Measurements from ENCODE around the gene MAP3K3.

Gene MAP3K3

DNA sequence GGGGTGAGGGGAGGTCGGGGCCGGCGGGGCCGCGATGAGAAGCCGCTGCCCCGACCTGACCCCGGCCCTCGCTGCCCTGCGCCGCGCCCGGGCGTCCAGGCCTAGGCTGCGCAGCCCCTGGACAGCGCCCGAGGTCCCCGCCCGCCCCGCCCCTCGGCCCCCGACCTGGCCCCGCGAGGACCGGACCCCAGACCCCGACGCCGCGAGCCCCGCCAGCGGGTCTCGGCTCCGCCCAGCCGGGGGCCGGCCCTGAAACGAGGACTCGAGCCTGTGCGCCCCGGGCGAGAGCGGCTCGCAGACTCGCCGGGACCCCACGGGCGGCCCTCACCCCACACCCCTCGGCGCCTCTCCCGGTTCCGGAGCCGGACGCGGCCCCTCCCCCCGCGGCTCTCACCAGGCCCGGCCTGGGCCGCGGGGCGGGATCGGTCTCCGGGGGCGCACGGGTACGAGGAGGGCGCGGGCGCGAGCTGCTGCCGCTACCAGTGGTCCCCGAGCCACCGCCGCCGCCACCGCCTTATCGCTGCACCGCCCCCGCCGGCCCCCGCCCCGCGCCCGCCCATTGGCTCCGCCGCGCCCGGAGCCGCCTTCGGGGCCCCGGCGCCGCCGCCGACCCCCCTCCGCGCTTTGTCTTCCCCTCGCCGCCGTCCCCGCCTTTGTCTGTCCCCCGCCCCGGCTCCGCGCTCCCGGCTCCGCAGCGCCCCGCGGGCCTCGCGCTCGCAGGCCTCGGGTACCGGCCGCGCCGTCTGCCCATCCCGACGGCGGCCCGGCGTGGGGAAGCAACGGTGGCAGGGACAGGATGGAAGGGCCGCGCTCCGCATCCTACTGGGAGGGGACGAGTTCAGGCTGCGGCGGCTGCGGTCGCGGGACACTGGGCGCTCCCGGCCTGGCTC, 77.7 kb downstream of the MAP3K3 start, which contains the start of gene LIMD2:
Gene LIMD2 (minus strand): TSS at position 488 of the 890 bp plus-strand sequence. CDS start 827 bp downstream, outside the sequence.
- Histone ChIP-seq H3K9ac (peak within 1 kb of the TSS; percentile 83), H3K4me2 (peak within 1 kb of the TSS; percentile 82), H2AFZ (ENCODE audit: low read depth) (peak within 1 kb of the TSS; percentile 64; the same call in 1 of the 2 replicates), H3K4me1 (ENCODE audit: low read depth, poor library complexity, severe bottlenecking) (peaks cover 36% of the 10 kb centered on the region), H4K20me1 (ENCODE audit: insufficient read depth) (no peaks in the 10 kb centered on the region), H3K4me3 (IDR thresholded peaks at IDR 0.05; ENCODE audit: insufficient read depth, low read depth, low read length) (no peak within 1 kb of the TSS), H3K36me3 (ENCODE audit: insufficient read depth) (no peaks in the 10 kb centered on the region), H3K27ac (peak within 1 kb of the TSS; percentile 67), H3K79me2 (ENCODE audit: insufficient read depth, low read depth) (peaks cover 7% of the 10 kb centered on the region), H3K27me3 (ENCODE audit: insufficient read depth, low read depth) (no peaks in the 10 kb centered on the region)
- TF ChIP-seq, protein P1, sequence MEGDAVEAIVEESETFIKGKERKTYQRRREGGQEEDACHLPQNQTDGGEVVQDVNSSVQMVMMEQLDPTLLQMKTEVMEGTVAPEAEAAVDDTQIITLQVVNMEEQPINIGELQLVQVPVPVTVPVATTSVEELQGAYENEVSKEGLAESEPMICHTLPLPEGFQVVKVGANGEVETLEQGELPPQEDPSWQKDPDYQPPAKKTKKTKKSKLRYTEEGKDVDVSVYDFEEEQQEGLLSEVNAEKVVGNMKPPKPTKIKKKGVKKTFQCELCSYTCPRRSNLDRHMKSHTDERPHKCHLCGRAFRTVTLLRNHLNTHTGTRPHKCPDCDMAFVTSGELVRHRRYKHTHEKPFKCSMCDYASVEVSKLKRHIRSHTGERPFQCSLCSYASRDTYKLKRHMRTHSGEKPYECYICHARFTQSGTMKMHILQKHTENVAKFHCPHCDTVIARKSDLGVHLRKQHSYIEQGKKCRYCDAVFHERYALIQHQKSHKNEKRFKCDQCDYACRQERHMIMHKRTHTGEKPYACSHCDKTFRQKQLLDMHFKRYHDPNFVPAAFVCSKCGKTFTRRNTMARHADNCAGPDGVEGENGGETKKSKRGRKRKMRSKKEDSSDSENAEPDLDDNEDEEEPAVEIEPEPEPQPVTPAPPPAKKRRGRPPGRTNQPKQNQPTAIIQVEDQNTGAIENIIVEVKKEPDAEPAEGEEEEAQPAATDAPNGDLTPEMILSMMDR (conservative IDR thresholded peaks at IDR 0.05; ENCODE audit: low read depth, low read length) = no peak

DNA sequence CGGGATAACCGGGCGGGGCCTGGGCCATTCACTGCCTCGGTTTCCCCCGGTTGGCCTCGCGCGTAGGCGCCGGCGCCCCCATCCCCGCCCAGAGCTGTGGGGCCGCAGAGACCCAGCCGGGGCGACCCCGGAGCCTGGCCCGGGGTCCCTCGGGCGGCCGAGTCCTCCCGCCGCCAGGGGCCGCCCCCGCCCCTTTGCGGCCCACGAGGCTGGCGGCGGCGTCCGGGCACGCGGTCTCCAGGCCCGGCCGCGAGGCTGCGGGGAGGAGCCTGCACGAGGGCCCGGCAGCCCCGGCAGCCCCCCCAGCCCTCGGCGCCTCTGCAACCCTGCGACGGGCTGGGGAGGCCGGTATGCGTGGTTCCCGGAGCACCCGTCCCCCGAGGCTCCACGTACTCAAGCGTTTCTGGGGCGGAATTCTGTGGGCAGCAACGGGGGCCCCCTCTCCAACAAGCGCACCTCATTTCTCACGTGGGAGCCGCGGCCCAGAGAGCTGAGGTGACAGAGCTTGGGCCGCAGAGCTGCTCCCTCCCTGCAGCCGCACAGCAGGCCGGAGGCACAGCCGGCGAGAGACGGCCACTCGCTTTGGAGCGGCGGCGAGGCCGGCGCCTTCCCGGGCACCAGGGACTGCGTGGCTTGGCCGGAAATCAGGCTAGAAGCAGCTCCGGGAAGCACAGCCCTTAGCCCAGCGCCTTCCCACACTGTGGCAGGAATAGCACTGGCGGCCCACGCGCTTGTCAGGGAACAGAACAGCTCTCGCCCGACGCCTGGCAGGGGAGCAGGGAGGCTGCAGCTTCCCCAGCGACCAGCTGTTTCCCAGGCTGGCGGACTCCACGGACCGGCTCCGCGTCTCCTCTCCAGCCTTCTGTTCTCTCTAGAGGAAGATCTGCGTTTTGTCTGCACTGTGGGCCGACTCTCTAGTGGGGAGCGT, 78.6 kb downstream of the MAP3K3 start:
- Histone ChIP-seq H3K27ac (peak overlapping the region; percentile 67), H2AFZ (ENCODE audit: low read depth) (peak overlapping the region; percentile 64; the same call in 1 of the 2 replicates), H3K4me2 (peak overlapping the region; percentile 47), H3K9ac (peak overlapping the region; percentile 83), H3K79me2 (ENCODE audit: insufficient read depth, low read depth) (peaks cover 7% of the 10 kb centered on the region), H3K4me1 (ENCODE audit: low read depth, poor library complexity, severe bottlenecking) (peaks cover 36% of the 10 kb centered on the region), H3K27me3 (ENCODE audit: insufficient read depth, low read depth) (no peaks in the 10 kb centered on the region), H3K36me3 (ENCODE audit: insufficient read depth) (no peaks in the 10 kb centered on the region), H4K20me1 (ENCODE audit: insufficient read depth) (no peaks in the 10 kb centered on the region), H3K4me3 (IDR thresholded peaks at IDR 0.05; ENCODE audit: insufficient read depth, low read depth, low read length) (no peak overlapping the region)
- TF ChIP-seq, protein P1 (conservative IDR thresholded peaks at IDR 0.05; ENCODE audit: low read depth, low read length) = no peak

DNA sequence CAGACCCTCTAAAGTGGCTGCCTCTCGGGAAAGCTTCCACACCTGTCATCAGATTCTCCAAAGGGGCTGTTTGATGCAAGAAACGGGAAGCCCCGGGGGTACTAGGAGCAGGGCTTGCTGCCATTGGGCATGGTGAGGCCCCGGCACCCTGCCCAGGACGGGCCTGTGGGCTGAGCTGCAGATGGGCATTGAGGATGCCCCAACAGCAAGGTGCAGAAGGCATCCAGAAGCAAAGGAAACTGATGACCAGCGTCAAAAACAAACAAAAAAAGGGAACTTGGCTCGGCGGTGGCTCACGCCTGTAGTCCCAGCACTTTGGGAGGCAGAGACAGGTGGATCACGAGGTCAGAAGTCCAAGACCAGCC, 79.2 kb downstream of the MAP3K3 start:
- H3K27ac ChIP-seq = no peak overlapping the region
- H3K4me3 ChIP-seq (IDR thresholded peaks at IDR 0.05; ENCODE audit: insufficient read depth, low read depth, low read length) = no peak overlapping the region

More for the DNA sequence above, 79.2 kb downstream of the MAP3K3 start:
- TF ChIP-seq, protein P1 (conservative IDR thresholded peaks at IDR 0.05; ENCODE audit: low read depth, low read length) = no peak
- Histone ChIP-seq H3K9ac (no peak overlapping the region; the same call in 1 of the 2 replicates), H3K79me2 (ENCODE audit: insufficient read depth, low read depth) (peaks cover 7% of the 10 kb centered on the region), H4K20me1 (ENCODE audit: insufficient read depth) (no peaks in the 10 kb centered on the region), H3K4me1 (ENCODE audit: low read depth, poor library complexity, severe bottlenecking) (peaks cover 36% of the 10 kb centered on the region), H2AFZ (ENCODE audit: low read depth) (no peak overlapping the region), H3K4me2 (peak overlapping the region; percentile 47; the same call in 1 of the 2 replicates), H3K27me3 (ENCODE audit: insufficient read depth, low read depth) (no peaks in the 10 kb centered on the region), H3K36me3 (ENCODE audit: insufficient read depth) (no peaks in the 10 kb centered on the region)

Measured in KMS-11 (cell line).